LNCaP clone FGC (cell line): ENCODE measurements around the gene TENM4.

Experiments used
- DNase-seq: peaks from one replicate; pipeline ENCODE4 v3.0.0-alpha.2; 2011; ENCODE audit warnings: low read depth
- H3K4me3 ChIP-seq: 2 replicates; pipeline ENCODE4 v1.5.1; 2011; ENCODE audit warnings: mild to moderate bottlenecking, low read depth, low read length, control low read depth
- CTCF ChIP-seq: IDR thresholded peaks from 2 replicates; pipeline ENCODE4 v1.5.1; 2012; ENCODE audit warnings: mild to moderate bottlenecking; ENCODE audit not compliant: control insufficient read depth, insufficient read depth; ENCODE audit errors: extremely low read depth

The TENM4 gene

DNA sequence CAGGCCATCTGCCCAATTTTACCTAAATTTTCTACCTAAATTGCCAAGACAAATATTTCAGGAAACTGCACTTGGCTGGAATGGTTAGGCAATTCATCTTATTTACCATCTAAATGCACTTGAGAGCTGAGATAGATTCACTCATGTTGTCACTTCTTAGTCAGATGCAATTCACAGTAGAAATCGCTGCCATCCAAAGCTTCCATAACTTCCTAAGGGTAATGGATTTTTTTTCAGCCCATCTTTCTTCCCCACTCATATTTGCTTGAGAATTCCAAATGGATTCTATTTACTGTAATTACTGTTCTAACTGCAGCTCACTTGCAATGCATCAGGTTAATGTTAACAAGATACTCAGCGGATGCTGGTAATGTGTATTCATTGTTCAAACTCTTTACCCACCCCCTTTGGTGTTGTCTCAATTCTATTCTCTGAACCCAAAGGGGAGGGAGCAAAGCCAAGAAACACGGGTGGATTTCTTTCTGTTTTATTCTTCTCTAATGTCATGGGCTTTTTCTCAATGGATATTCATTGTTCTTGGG lies 96.0 kb downstream of the TENM4 start:
- no peak for DNase-seq

DNA sequence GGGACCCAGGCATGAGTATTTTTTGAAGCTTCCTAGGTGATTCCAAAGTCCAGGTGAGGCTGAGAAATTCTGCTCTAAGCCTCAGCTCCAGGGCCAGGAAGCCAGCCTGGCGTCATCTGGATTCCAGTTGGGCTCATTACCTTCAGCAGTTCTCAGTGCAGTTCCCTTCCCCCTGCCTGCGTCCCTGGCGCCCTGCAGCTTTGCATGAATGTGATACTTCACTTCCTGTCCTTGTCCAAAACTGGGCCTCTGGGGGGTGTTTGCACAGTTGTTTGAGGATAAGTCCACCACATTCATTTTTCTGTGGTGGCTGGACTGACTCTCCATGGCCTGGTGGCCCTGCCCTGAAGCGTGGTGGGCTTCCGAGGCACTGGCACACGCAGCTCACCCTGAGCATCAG lies 98.1 kb downstream of the TENM4 start:
- H3K4me3 ChIP-seq: no peak overlapping the region
- no peak for DNase-seq
- no peak for TF ChIP-seq CTCF

More for the DNA sequence above, 96.0 kb downstream of the TENM4 start:
- no peak overlapping the region for H3K4me3 ChIP-seq
- no peak for TF ChIP-seq CTCF

DNA sequence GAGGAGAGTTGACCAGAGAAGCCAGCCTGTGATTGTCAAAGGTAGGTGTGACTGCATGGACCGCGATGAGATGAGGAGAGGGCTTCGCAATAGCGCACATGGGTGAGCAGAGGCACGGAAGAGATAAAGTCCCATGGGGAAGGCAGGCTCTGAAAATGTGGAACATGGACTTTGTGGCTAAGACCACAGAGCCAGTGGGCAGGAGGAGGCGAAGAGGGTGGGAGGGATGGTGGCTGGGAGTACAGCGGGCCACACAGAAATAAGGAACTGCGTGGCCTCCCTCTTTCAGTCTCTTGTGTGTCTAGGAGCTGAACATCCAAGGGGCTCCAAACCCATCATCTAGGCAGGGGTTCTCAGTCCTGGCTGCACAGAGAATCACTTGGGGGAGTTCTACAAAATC lies 98.6 kb downstream of the TENM4 start:
- no peak for DNase-seq
- H3K4me3 ChIP-seq: no peak overlapping the region
- TF ChIP-seq CTCF: no peak

GRCh38 chr11:79340535-79340934 lies 100.3 kb downstream of the TENM4 start:
- TF ChIP-seq CTCF: no peak
- H3K4me3 ChIP-seq: no peak overlapping the region
- no peak for DNase-seq

DNA sequence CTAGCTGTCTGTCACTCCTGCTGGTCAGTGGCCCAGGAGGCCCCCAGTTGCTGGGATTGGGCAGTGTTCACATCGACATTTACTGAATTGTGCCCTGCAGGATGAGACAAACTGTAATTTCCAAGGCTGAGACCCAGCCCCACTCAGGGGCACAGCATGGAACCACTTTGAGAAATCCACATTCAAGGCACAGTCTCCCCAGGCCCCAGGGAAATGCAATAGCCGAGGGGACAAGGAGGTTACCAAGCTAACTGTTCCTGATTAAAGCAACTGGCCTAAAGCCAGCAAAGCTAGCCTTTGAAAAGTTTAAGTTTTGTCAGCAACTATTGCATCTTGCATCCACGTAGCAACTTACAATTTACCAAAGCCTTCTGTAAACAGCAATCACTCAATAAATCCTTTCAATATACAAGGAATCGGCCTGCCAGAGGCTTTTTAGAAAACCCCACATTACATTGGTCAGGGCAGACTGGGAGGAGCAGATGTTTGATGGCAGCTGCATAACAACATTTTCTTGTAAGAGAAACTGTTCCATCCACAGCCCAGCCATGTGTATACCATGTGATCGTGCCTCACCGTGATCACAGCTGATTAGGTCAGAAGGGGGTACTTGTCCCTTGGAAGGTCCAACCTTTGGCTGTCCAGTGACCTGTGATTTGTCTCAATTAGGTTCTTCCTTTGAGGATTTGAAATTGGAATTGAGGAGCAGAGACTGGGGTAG lies 103.9 kb downstream of the TENM4 start:
- no peak for TF ChIP-seq CTCF
- H3K4me3 ChIP-seq: no peak overlapping the region
- DNase-seq: no peak

GRCh38 chr11:79335681-79336080 lies 105.1 kb downstream of the TENM4 start:
- TF ChIP-seq CTCF: no peak
- no peak for DNase-seq
- H3K4me3 ChIP-seq: no peak overlapping the region

DNA sequence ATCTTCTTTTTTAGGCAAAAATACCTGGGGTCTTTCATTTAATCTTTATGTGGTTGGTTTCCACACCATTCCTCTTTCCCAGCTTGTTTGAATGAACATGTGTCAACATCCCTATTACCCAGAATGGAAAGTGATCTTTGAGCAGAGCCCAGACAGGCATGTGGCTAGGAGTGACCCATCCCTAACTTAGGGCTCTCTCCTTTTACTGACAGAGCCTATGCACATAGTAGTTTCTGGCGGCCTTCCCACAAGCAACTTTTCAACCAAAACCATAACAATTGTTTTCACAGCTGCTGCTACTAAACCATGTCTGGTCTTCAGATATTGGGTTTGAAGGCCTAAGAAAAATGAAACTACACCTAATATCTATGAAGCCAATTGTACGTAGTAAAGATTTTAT lies 107.5 kb downstream of the TENM4 start:
- no peak for DNase-seq
- no peak overlapping the region for H3K4me3 ChIP-seq
- TF ChIP-seq CTCF: no peak
